Measurements from ENCODE around the gene NINL.

- TF ChIP-seq CTCF (IDR thresholded peaks at IDR 0.05 in 4 of 5, conservative IDR thresholded peaks at IDR 0.05 in 1 of 5), result no peak
- TF ChIP-seq POLR2A (IDR thresholded peaks at IDR 0.05), result no peak
Measured at GRCh38 chr20:25487975-25488374, 97.4 kb downstream of the NINL start.

All from gastrocnemius medialis (tissue), 4 donors.